Metanephros (tissue), 1 donor: ENCODE results near the gene CYP26A1. TPM values are rescaled to one million over a fixed set of nuclear protein-coding genes. Genes with fewer than 3 reads are reported as not detected.

ENCODE experiments used
- total RNA-seq: library from RNA; depleted of rRNA; stranded (reverse); fragments of >200 nt; gene quantifications from one replicate; pipeline ENCODE4 v1.2.3, GENCODE V29; 2014

Gene CYP26A1
- total RNA-seq, result 0.12 TPM

GRCh38 chr10:93073539-93074146 lies at the start of gene CYP26A1:
CYP26A1 (plus strand) TSS chr10:93073893; CDS start chr10:93073935, 42 bp downstream.

GRCh38 chr10:93059975-93060886 lies 13.5 kb upstream of the CYP26A1 start, which contains the start of gene CYP26C1:
CYP26C1 (plus strand) TSS chr10:93060798; CDS start chr10:93061264, 466 bp downstream.

Other genes starting within 250 kb of the CYP26A1 start
- gene EXOC6, start 225.4 kb upstream of the CYP26A1 start, total RNA-seq, result 64.6 TPM
- gene CYP26C1, start 13.1 kb upstream of the CYP26A1 start, total RNA-seq, result not detected